Measurements from ENCODE around the gene FCRLB. TPM values are rescaled to one million over a fixed set of nuclear protein-coding genes. Genes with fewer than 3 reads are reported as not detected.
"Not testable (repeated sequence)": the region's sequence is repeated elsewhere in the genome, so short reads cannot be mapped to it uniquely, and the experiment has no call there.

The FCRLB gene
- total and polyA plus RNA-seq, 2 of the 13 experiments (the other 11 are each of a cell fraction or from before 2014, with no cell fraction given): 0.08 to 0.11 TPM

DNA sequence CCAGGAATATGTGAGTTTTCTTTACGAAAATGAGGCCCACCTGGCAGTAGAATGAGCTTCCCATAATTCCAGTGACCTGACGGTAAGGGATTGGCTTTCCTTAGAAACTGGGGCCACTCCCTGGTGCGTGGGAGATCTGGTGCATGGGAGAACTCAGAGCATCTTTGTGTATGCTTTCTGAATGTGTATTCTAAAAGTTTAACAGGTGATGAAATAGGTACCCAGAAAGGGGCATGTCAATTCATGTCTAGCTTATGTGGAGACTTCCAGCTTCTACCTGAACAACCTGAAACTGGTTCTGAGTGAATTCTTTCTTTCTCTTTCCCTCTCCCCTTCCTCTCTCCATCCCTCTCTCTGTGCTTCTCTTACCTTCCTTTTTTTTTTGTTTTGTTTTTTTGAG is 29.5 kb upstream of the FCRLB start (continued):
- TF ChIP-seq ZBTB20 (CRISPR knock-in tag; IDR thresholded peaks at IDR 0.05; ENCODE audit: borderline replicate concordance, low read depth) (no peak), ELF4 (CRISPR knock-in tag; IDR thresholded peaks at IDR 0.05; ENCODE audit: borderline replicate concordance) (no peak), ZNF546 (CRISPR knock-in tag; conservative IDR thresholded peaks at IDR 0.05) (no peak), NFIC (IDR thresholded peaks at IDR 0.05; ENCODE audit: low read length) (no peak), ZNF720 (CRISPR knock-in tag; IDR thresholded peaks at IDR 0.05) (no peak), ZSCAN9 (CRISPR knock-in tag; IDR thresholded peaks at IDR 0.05; ENCODE audit: borderline replicate concordance) (no peak), KLF11 (CRISPR knock-in tag; IDR thresholded peaks at IDR 0.05) (no peak), NFRKB (IDR thresholded peaks at IDR 0.05) (no peak)

GRCh38 chr1:161693020-161693712 is 28.2 kb upstream of the FCRLB start:
- H3K79me2 ChIP-seq (ENCODE audit: insufficient read depth, low read length); H3K4me3 ChIP-seq (replicated peaks in 1 of 3; ENCODE audit: insufficient read depth in 1 of 3, low read depth in 2 of 3, low read length in 3 of 3); H3K9ac ChIP-seq (ENCODE audit: insufficient read depth, low read depth, low read length); H3K4me2 ChIP-seq (ENCODE audit: low read depth, low read length); H4K20me1 ChIP-seq (ENCODE audit: insufficient read depth, low read length); ATAC-seq; H3K4me1 ChIP-seq (ENCODE audit: insufficient read depth, low read length); H3K27me3 ChIP-seq (ENCODE audit: control insufficient read depth in 1 of 2, insufficient read depth in 2 of 2, low read length in 2 of 2); H3K36me3 ChIP-seq (replicated peaks in 1 of 2; ENCODE audit: control insufficient read depth in 1 of 2, insufficient read depth in 2 of 2, low read length in 2 of 2); BruUV-seq (replicated peaks); POLR2A ChIA-PET; H3K27ac ChIP-seq (ENCODE audit: extremely low read length, insufficient read depth, low read length); H3K9me3 ChIP-seq (ENCODE audit: low read length); CTCF ChIA-PET (ENCODE audit: low intra/inter-chr PET ratio, low total read pairs); intact Hi-C loops (cut with micrococcal nuclease; ENCODE audit: unreplicated experiment); in situ Hi-C loops (cut with HindIII; ENCODE audit: extremely low pct_ligation_motif_present, low pct_unique_long_range_greater_than_20kb); H2AFZ ChIP-seq (ENCODE audit: low read length); FAIRE-seq; DNase-seq (ENCODE audit: low spot score): not testable (repeated sequence)
- 70% methylated on average over 3 of the region's 14 CpGs for WGBS (ENCODE audit: low lambda C conversion rate)

- CTCF ChIA-PET (ENCODE audit: low intra/inter-chr PET ratio, low total read pairs): not testable (repeated sequence)
Measured at GRCh38 chr1:161698302-161698701, 23.0 kb upstream of the FCRLB start.

More at GRCh38 chr1:161698302-161698701, 23.0 kb upstream of the FCRLB start:
- H3K9me3 ChIP-seq (ENCODE audit: low read length); H2AFZ ChIP-seq (ENCODE audit: low read length); POLR2A ChIA-PET; BruUV-seq (replicated peaks); FAIRE-seq; H3K36me3 ChIP-seq (replicated peaks in 1 of 2; ENCODE audit: control insufficient read depth in 1 of 2, insufficient read depth in 2 of 2, low read length in 2 of 2); DNase-seq (ENCODE audit: low spot score); H3K27ac ChIP-seq (ENCODE audit: extremely low read length, insufficient read depth, low read length); intact Hi-C loops (cut with micrococcal nuclease; ENCODE audit: unreplicated experiment); H4K20me1 ChIP-seq (ENCODE audit: insufficient read depth, low read length); H3K9ac ChIP-seq (ENCODE audit: insufficient read depth, low read depth, low read length); H3K79me2 ChIP-seq (ENCODE audit: insufficient read depth, low read length); H3K4me2 ChIP-seq (ENCODE audit: low read depth, low read length); H3K4me3 ChIP-seq (replicated peaks in 1 of 3; ENCODE audit: insufficient read depth in 1 of 3, low read depth in 2 of 3, low read length in 3 of 3); ATAC-seq; H3K27me3 ChIP-seq (ENCODE audit: control insufficient read depth in 1 of 2, insufficient read depth in 2 of 2, low read length in 2 of 2); in situ Hi-C loops (cut with HindIII; ENCODE audit: extremely low pct_ligation_motif_present, low pct_unique_long_range_greater_than_20kb): not testable (repeated sequence)
- WGBS (ENCODE audit: low lambda C conversion rate): 0% methylated on average over 2 of the region's 2 CpGs
- H3K4me1 ChIP-seq (ENCODE audit: insufficient read depth, low read length): peaks cover 15% of the 10 kb centered on the region

Data from HepG2 (cell line).